IPS-NIHi11 (cell line): Measurements from ENCODE around the gene SLC22A6.
A peak's percentile ranks its signal among the peaks of the same experiment; 100 is the strongest.

ENCODE experiments used
- DNase-seq: peaks from one replicate; pipeline ENCODE4 v3.0.0; 2012; ENCODE audit warnings: mixed read lengths, low spot score

Gene SLC22A6, protein sequence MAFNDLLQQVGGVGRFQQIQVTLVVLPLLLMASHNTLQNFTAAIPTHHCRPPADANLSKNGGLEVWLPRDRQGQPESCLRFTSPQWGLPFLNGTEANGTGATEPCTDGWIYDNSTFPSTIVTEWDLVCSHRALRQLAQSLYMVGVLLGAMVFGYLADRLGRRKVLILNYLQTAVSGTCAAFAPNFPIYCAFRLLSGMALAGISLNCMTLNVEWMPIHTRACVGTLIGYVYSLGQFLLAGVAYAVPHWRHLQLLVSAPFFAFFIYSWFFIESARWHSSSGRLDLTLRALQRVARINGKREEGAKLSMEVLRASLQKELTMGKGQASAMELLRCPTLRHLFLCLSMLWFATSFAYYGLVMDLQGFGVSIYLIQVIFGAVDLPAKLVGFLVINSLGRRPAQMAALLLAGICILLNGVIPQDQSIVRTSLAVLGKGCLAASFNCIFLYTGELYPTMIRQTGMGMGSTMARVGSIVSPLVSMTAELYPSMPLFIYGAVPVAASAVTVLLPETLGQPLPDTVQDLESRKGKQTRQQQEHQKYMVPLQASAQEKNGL

DNA sequence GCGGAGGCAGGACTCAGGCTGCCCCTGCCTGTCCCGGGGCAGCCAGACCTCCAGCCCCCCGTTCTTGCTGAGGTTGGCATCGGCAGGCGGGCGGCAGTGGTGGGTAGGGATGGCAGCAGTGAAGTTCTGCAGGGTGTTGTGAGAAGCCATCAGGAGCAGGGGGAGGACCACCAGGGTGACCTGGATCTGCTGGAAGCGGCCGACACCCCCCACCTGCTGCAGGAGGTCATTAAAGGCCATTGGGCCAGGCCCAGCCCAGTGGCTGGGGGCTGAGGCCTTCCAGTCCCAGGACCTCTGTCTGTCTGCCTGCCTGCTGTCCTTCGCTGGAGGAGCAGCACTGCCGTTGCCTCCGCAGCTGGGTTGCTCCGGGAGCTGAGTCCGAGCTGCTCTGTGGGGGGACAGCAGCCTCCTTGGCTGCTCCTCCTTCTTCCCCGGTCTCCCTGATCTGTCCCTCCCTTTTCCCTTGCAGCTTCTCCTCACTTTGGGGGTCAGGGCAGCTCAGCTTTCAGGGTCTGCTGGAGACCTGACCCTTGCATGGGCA lies at the start of gene SLC22A6:
TSS of gene SLC22A6 (minus strand) at position 517 of the 541 bp plus-strand sequence. CDS start at position 240, 277 bp downstream.
- DNase-seq: no peak

DNA sequence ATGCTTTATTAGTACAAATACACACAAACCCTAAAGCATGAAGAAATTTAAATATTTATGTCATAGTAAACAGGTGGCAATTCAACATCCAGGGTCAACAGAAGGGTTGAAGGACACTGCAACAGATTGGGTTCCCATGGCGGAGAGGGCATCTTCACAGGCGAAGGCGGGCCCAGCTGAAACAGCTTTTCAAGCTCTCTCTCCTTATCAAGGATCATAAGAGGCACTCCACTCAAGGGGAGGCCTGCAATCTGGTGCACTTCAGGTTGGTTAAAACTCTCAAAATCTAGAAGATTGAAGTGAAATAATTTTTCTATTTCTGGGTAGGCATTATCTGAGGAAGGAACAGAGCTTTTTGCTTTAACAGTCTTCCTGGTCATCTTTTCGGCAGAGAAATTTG lies 47.7 kb upstream of the SLC22A6 start:
- peak; percentile 1 for DNase-seq

DNA sequence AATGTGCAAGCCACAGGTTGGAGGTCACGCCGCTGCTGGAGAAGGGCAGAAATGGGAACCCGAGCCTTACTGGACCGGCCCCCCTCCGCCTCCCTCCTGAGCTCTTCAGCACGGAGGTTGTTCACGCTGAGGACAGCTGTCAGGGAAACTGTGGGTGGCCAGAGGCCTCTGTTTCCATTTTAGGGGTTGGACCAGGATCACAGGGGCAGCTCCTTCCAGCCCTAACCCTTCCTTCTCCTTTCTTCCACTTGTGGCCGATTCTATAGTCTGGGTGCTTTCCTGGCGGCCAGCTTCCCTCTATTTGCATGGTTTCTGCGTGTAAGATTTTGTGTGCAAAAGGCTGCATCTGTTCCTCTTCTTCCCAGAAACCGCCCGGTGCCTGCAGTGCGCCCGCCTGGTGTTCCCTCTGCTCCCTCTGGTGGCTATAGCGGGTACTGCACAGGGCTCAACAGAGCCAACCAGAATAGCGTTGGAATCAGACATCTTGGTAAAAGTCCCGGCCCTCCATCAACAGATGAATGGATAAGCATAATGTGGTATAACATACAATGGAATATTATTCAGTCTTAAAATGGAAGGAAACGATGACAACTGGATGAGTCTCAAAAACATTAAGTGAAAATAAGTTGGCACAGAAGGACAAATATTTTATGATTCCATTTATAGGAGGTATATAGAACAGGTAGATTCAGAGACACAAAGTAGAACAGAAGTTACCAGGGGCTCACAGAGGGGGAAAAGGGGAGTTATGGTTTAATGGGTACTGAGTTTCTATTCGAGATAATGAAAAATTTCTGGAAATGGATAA lies 39.3 kb upstream of the SLC22A6 start:
- DNase-seq: peak; percentile 87

DNA sequence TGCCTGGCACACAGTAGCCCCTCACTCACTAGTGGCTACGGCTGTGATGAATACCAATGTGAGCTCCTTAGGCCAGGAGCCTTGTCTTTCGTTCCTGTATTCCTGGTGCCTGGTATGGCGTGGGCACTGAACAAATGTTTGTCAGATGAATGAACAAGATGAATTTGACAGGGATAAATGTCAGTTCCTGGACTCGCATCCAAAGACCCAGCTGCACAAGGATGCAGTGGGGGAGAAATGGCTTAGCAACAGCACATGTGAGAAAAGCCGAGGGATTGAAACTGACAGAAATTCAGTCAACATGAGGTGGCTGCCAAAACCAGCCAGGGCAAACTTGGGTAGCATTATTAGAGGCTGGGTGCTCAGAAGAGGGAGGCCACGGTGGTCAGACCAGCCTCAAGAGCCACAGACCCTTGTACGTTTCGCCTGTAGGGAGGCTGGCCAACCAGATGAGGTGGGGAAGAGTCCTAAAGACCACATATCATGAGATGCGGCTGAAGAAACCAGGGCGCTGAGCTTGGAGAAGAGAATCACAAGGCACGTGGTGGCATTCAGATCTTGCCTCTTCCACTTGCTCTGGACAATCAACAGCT lies 38.6 kb upstream of the SLC22A6 start:
- no peak for DNase-seq

DNA sequence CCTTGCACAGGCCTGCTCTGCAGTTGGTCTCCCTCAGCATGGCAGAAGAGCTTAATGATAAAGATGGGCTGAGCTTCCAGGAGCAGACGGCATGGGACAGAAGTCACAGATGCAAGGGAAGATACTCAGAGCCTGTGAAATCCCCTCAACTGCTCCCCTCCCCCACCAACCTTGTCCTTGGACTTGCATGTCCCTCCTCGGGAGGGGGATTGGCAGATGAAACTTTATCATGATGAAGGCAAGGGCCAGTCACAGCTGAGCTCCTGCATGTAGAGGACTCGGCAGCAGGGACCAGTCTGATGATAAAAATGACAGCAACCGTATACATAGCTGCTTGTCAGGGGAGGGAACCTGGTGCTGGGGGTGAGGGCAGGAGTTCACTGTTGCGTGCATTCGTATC lies 37.7 kb upstream of the SLC22A6 start:
- no peak for DNase-seq

DNA sequence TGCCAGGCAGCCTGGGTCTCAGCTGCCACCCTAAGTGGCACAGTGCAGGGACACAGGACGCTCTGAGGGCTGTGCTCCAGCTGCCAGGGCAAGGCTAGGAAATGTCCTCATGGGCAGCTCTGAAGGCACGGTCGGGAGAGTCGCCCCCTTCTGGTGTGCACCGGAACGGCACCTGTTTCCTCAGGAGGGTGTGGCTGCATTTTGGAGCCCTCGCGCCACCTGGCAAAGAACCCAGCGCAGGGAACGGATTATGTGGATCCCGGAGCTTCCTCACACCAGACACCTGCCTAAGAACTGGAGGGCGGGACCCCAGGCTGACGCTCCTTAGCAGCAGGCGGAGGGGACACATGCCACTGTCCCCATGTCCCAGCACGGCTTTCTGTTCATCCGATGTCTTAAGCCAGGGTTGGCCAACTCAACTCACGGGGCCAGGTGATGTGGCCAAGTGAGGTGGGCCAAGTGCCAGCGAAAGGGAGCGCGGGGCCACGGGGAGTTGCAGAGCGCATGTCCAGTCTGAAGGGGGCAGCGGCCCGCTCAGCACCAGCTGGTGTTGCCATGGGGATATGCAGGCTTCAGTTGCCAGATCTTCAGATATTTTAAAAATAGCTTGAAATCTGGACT lies 36.0 kb upstream of the SLC22A6 start:
- DNase-seq: peak; percentile 72

DNA sequence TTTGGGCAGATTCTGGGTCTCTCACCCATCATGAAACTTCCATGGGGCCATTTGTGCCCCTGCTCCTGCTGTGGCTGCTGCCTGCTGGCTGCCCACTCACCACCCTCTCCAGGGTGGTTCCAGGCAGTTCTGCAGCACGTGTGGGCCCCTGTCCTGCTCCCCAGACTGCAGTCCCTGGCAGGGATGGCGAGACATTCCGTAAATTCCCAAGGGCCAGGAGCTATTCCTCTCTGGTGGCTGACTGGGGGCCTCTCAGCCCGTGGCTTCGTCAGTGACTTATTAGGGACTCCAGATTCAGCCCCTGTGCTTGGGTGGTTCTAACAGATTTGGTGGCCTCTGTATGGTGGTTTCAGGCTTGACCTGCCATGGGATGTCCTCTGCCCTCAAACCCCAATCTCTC lies 34.7 kb upstream of the SLC22A6 start:
- no peak for DNase-seq

DNA sequence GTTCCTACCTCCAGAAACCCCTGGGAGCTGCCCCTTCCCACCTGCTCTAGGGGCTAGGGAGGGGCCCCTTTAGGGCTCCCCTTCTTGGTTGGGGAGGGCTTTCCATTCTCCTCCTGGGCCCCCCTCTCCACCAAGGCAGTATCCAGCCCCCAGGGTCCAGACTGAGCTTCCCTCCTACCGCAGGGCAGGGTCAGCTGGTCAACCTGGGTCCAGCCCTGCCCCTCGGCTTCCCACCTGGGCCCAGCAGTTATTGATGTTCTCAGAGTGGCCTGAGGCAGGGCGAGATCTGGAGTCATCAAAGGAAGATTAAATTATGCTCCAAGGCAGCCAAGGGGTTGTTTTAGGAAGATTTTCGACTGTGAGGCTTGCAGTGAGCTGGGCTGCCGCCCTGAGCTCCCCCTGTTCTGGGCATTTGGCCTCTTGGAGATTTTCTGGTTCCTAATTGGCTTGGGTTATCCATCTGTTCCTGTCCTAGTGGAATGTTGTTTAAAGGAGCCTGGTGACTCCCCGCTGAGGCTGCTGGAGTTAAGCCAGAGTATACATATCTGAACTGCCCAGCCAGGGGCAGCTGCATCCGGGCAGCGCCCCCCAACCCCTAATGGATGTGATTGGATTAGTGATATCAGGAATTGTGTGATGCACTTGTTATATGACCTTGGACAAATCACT lies 32.7 kb upstream of the SLC22A6 start:
- DNase-seq: no peak

DNA sequence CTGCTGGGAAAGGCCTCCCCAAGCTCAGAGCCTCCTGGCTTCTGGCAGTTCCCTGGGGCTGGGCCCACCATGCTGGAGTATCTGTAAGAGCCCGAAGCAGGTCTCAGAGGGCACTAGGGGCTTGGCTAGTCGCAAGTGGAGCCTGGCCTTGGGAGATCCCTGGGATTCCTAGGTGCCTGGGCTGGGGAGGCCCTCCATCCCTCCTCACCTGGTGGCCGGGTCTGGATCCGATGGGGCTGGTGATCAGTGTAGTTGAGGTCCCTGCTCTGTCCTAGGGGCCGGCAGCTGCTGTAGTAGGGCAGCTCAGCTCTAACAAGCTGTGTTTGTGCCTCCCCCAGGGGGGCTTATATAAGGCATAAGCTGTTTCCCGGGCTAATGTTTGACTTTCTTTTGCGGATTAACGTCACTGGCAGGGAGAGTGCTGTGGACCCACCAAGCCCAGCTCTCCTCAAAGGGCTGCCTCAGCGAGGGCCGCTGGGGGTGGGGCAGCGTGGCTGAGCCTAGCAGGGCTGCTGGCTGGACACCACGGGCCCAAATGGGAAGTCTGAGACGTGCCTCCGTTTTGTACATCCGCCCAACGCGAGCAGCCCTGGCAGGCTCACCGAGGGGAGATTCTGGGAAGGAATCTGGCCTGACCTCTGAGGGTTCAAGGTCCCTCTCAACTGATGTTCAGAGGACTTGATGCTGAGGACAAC lies 30.9 kb upstream of the SLC22A6 start, which contains the start of gene SLC22A8:
TSS of gene SLC22A8 (minus strand) at position 321 of the 695 bp plus-strand sequence. CDS start 883 bp downstream, outside the sequence.
- DNase-seq: no peak

DNA sequence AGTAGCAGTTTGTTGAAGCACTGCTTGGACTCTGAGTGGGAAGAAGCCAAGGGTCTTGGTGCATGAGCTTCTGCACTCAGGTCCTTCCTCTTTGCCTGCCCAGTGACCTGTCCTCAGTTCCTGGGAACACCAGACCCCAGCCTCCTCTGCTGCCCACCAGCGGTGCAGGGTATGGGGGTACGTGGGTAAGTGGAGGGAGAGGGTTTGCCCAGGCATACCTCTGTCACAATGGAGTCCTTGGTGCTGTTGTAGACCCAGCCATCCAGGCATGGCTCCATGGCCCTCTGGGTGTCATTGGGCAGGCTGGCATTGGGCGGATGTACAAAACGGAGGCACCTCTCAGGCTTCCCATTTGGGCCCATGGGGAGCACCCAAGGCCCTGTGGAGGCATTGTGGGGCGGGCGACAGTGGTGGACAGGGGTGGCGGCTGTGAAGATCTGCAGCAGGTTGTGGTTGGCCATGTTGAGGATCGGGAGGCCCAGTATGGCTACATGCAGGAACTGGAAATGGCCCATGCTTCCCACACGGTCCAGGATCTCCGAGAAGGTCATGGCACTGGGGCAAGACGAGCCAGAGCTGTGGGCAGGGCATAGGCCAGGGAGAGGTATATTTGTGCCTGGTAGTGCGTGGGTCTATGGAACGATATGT lies 29.8 kb upstream of the SLC22A6 start:
- DNase-seq: no peak

DNA sequence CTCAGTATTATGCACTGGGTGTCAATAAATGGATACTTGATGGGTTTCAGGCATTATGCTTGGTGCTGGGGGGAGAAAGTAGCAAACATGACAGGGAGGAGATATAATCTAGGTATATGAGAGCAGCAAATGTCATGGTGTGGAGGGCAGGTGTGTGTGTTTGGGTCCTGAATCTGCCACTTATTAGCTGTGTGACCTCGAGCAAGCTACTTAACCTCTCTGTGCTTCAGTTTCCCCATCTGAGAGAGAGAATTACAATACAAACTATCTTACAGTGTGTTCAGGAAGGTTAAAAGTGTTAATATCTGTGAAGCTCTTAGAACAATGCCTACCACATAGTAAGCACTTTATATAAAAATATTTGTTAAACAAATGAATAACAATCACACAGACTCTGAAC lies 28.1 kb upstream of the SLC22A6 start:
- no peak for DNase-seq

DNA sequence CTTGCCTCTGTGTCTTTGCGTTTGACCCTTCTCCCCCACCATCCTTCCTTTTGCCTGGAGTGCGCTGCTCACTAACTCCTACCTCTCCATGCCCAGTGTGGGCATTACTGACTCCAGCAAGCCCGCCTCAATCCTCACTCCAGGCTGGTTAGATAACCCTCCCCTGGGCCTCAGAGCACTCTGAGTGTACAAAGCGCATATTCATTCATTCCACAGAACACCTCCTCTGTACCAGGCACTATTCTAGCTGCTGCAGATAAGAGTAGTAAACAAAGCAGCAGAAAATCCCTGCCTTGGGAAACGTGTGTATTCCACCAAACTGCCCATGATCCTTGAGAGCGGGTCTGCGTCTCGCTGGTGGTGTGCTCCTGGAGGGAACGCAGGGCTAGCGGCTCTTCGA lies 27.7 kb upstream of the SLC22A6 start:
- DNase-seq: no peak

DNA sequence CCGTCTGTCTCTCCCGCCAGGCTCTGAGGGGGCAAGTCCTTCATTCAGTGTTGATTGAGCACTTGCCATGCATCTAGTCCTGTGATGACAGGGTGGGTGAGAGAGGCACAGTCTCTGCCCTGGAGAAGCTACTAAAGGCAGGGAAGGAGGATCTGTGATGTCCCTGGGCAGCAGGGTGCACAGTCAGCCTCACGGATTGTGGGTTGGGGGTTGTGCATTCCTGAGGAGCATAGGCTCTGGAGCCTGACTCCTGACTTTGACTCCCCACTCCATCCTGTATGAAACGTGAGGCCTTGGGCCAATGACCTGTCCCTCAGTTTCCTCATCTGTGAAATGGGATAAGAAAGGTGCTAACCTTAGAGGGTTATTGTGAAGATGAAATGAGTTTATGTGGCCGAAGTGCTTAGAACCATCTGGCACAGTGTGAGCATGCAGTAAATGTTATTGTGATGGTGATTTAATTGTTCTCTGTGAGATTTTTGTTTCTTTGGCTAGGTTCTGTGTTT lies 26.2 kb upstream of the SLC22A6 start:
- no peak for DNase-seq

DNA sequence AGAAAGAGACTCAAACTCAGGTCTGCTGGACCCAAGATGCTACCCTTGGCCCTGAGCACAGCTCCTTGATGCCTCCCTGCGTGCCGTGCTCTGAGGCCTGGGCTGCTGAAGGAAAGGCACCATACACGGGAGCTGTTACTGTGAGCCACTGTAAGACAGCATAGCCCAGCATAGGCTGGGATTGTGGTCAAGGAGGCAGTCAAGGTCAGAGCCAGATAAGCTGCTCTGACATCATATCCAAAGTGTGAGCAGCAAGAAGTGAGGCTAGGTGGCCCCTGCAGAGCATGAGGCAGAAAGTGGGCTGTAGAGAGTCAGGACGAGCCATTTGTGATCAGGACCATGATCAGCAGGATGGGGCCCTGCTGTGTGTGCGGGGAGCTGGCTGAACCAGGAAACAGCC lies 23.2 kb upstream of the SLC22A6 start:
- no peak for DNase-seq

DNA sequence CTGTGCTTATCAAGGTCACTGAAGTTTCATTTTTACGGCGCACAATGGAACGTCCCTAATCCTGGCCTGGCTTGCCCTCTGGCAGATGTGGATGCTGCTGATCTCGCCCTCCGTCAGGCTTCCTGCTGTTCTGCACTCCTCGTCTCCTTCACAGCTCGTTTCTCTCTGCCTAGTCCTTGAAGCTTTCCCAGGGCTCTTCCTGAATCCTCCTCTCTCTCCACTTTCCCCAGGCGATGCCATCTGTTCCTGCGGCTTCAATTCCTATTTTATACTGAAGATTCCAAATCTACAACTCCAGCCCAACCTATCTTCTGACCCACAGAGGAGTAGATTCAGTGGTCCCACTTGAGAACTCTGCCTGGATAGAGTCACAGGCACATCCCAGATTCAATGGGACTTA lies 16.7 kb upstream of the SLC22A6 start:
- DNase-seq: no peak

DNA sequence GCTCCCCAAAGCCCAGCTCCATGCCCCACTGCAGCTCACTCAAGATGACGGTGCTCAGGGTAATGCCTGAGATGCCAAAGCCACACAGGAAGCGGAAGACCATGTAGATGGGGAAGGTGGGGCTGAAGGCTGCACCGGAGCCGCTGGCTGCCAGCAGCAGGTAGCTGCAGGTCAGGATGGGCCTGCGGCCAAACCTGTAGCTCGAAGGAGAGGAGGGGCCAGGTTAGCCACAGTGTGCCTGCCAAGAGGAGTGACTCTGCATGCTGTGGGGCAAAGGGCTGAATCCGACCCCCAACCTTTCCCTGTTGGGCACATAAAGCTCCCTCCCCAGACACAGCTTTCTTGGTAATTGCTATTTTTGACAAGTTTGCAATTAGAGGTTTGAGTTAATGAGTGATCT lies 14.9 kb upstream of the SLC22A6 start:
- DNase-seq: no peak

DNA sequence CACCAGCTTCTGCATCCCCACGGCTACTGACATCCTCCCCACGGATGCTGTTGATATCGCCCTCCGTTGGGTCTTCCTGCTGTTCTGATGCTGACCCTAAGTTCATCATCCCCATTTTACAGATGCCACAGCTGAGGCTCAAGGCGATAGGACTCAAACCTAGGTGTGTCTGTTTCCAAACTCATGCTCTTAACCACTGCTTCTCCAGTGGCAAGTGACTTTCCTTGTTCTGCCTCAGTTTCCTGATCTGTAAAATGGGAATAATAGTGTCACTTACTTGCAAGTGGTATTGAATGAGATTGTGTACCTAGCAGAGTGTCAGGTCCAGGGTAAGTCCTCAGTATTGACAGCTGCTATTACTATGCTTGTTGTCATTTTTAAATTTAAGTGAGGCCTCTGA lies 14.4 kb upstream of the SLC22A6 start:
- DNase-seq: no peak

DNA sequence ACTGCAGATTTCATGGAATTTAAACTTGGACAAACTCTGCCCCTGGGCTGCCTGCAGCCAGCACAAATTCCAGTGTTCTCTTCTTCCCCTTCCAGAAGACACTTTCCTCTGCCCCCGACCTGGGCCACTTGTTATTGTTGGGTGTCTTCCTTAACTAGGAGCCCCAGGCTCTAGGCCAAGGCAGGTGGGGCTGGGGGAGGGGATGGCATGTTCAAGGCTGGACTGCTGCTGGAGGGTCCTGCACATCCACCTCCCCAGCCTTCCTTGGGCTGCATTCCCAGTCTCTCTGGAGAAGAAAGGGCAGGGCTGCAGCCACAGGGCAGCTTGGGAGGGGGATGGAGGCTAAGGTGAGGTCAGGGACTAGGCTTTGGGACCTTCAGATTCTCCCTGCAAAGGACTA lies 11.5 kb upstream of the SLC22A6 start:
- no peak for DNase-seq

DNA sequence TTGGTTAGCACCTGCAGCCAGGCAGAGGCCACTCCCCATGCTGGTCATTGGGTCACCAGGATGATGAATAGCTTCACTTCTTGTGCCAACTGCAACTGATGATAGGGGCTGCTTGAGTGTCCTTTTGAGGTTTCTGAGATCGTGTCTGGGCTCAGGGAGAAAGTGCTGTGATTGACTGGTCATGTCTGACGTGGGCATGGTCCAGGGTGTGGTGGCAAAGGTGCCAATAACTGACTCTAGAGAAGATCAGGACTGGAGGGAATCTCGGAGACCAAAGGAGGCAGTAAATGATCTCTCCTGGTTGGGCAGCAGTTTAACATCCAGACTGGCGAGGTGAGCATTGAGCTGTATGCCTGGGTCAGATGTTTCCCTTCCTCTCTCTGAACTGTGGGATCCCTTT lies 10.0 kb upstream of the SLC22A6 start:
- DNase-seq: no peak

DNA sequence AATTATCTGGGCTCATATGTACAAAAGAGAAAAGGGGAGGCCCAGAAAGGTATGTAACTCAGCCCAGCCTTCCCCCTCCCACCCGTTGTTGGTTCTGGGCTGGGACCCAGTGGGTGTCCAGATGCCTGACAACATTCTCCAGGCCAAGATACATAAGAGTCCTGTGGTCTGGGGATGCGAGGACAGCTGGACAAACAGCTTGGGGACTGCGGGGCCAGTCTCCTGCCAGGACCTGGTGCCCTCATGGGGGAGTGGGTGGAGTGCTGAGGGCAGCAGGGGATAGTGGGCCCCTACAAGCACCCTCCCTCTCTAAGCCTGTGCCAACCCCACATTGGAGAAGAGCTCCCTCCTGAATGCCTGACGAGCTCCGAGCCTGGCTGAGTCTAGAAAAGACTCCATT lies 3.5 kb upstream of the SLC22A6 start:
- no peak for DNase-seq
